IMR-90 (cell line): ENCODE measurements around the gene ITPR2. TPM values are rescaled to one million over a fixed set of nuclear protein-coding genes. Genes with fewer than 3 reads are reported as not detected.

Source experiments
- ATAC-seq: fragments of 200-7000 bp; cut with Tn5 transposase; 2 replicates; pipeline ENCODE4 v1.9.1; 2020; ENCODE audit warnings: low read depth, mild to moderate bottlenecking, moderate library complexity
- BruUV-seq: library from RNA; stranded (reverse); fragments of 400-500 nt; replicated peaks from 2 replicates; lab custom pipeline; 2021; lab: Mats Ljungman, UMichigan
- CTCF ChIA-PET: fragments of 300-600 bp; formaldehyde crosslinking; extraction: SDS; loops from one replicate; lab custom pipeline; 2021; ENCODE audit warnings: antibody characterized with exemption; lab: Yijun Ruan, JAX
- POLR2A ChIA-PET: fragments of 300-600 bp; sonication (Branson Sonifier 250); formaldehyde crosslinking; loops from one replicate; lab custom pipeline; 2022; ENCODE audit warnings: antibody characterized with exemption; ENCODE audit not compliant: unreplicated experiment; lab: Charles Lee
- DNase-seq: peaks from one replicate; pipeline ENCODE4 v3.0.0; 2013
- H2AFZ ChIP-seq: replicated peaks from 2 replicates; pipeline ENCODE3; 2013; ENCODE audit warnings: low read length, mild to moderate bottlenecking; ENCODE audit not compliant: poor library complexity
- H2AK5ac ChIP-seq: 2 replicates; pipeline ENCODE4 v1.6.1; 2013; ENCODE audit warnings: low read depth, low read length, inconsistent platforms
- H2AK9ac ChIP-seq: replicated peaks from 2 replicates; pipeline ENCODE3; 2013; ENCODE audit warnings: mild to moderate bottlenecking, low read depth, low read length, moderate library complexity; ENCODE audit not compliant: poor library complexity
- H2BK120ac ChIP-seq: 2 replicates; pipeline ENCODE4 v1.6.1; 2013; ENCODE audit warnings: low read depth, low read length, inconsistent platforms
- H2BK15ac ChIP-seq: 3 replicates; pipeline ENCODE4 v1.6.1; 2013; ENCODE audit warnings: low read depth, low read length, inconsistent platforms
- H2BK20ac ChIP-seq: 2 replicates; pipeline ENCODE4 v1.6.1; 2013; ENCODE audit warnings: low read depth, mild to moderate bottlenecking, inconsistent platforms, low read length, moderate library complexity
- H2BK5ac ChIP-seq: 2 replicates; pipeline ENCODE4 v1.6.1; 2013; ENCODE audit warnings: mild to moderate bottlenecking, low read depth, low read length, inconsistent platforms; ENCODE audit not compliant: poor library complexity, severe bottlenecking
- H3K14ac ChIP-seq: replicated peaks from 2 replicates; pipeline ENCODE4 v1.6.1; 2013; ENCODE audit warnings: low read depth, low read length, inconsistent platforms
- H3K18ac ChIP-seq: 2 replicates; pipeline ENCODE4 v1.6.1; 2013; ENCODE audit warnings: low read depth, low read length, control low read depth
- H3K23ac ChIP-seq: 2 replicates; pipeline ENCODE4 v1.6.1; 2013; ENCODE audit warnings: low read depth, low read length, inconsistent platforms
- H3K27ac ChIP-seq: 2 replicates; pipeline ENCODE4 v1.5.1; 2013; ENCODE audit warnings: mild to moderate bottlenecking, control low read depth, low read length; ENCODE audit not compliant: insufficient read depth
- H3K27me3 ChIP-seq: 2 replicates; pipeline ENCODE4 v1.6.1; 2013; ENCODE audit warnings: low read length; ENCODE audit not compliant: control insufficient read depth, insufficient read depth
- H3K36me3 ChIP-seq: 2 replicates; pipeline ENCODE4 v1.6.1; 2013; ENCODE audit warnings: low read length, mixed read lengths; ENCODE audit not compliant: control insufficient read depth, insufficient read depth
- H3K4ac ChIP-seq: 2 replicates; pipeline ENCODE4 v1.6.1; 2013; ENCODE audit warnings: low read depth, low read length, inconsistent platforms
- H3K4me1 ChIP-seq: 2 replicates; pipeline ENCODE4 v1.6.1; 2013; ENCODE audit warnings: low read length, mixed read lengths; ENCODE audit not compliant: control insufficient read depth, insufficient read depth
- H3K4me2 ChIP-seq: 2 replicates; pipeline ENCODE4 v1.6.1; 2013; ENCODE audit warnings: low read depth, mild to moderate bottlenecking, control low read depth, low read length, moderate library complexity
- H3K4me3 ChIP-seq: 2 replicates; pipeline ENCODE4 v1.5.1; 2013; ENCODE audit warnings: low read depth, mild to moderate bottlenecking, control low read depth, low read length, moderate library complexity; ENCODE audit not compliant: insufficient read depth
- H3K56ac ChIP-seq: 2 replicates; pipeline ENCODE4 v1.6.1; 2013; ENCODE audit warnings: low read length, inconsistent platforms; ENCODE audit not compliant: insufficient read depth; ENCODE audit errors: extremely low read depth
- H3K79me1 ChIP-seq, 2 experiments: 2 replicates each; pipeline ENCODE4 v1.6.1; 2013; ENCODE audit warnings: low read length in 2 of 2, inconsistent platforms in 1 of 2, low read depth in 1 of 2
- H3K9ac ChIP-seq: 2 replicates; pipeline ENCODE4 v1.6.1; 2013; ENCODE audit warnings: low read depth, low read length, control low read depth
- H3K9me1 ChIP-seq: 2 replicates; pipeline ENCODE4 v1.6.1; 2013; ENCODE audit warnings: low read length, inconsistent platforms; ENCODE audit not compliant: insufficient read depth
- H3K9me3 ChIP-seq: 2 replicates; pipeline ENCODE4 v1.6.1; 2013; ENCODE audit warnings: low read length; ENCODE audit not compliant: control insufficient read depth, insufficient read depth
- H4K20me1 ChIP-seq: 2 replicates; pipeline ENCODE4 v1.6.1; 2013; ENCODE audit warnings: low read length, inconsistent platforms; ENCODE audit not compliant: insufficient read depth
- H4K5ac ChIP-seq: 2 replicates; pipeline ENCODE4 v1.6.1; 2013; ENCODE audit warnings: mild to moderate bottlenecking, low read depth, low read length, control low read depth
- H4K8ac ChIP-seq, 2 experiments: 2 replicates each; pipeline ENCODE4 v1.6.1; 2013; ENCODE audit warnings: low read depth in 2 of 2, low read length in 2 of 2, control low read depth in 1 of 2, inconsistent platforms in 1 of 2
- H4K91ac ChIP-seq: 2 replicates; pipeline ENCODE4 v1.6.1; 2013; ENCODE audit warnings: low read depth, low read length, inconsistent platforms; ENCODE audit not compliant: insufficient read depth
- FOS ChIP-seq: fragments of 150-350 bp; IDR thresholded peaks from 2 replicates; pipeline ENCODE4 v1.6.1; 2016; ENCODE audit warnings: low read depth, low read length
- MAFK ChIP-seq: IDR thresholded peaks from 2 replicates; pipeline ENCODE4 v1.6.1; 2012; ENCODE audit warnings: low read depth, low read length, improper control_type of control experiment
- MXI1 ChIP-seq: IDR thresholded peaks from 2 replicates; pipeline ENCODE4 v1.6.1; 2012; ENCODE audit warnings: low read depth, mild to moderate bottlenecking, low read length, moderate library complexity, borderline replicate concordance
- RFX5 ChIP-seq: IDR thresholded peaks from 2 replicates; pipeline ENCODE4 v1.8.0; 2012; ENCODE audit warnings: low read depth, mild to moderate bottlenecking, low read length, moderate library complexity
- SMC3 ChIP-seq: fragments of 150-350 bp; IDR thresholded peaks from 2 replicates; pipeline ENCODE4 v1.6.1; 2016; ENCODE audit warnings: low read depth, mild to moderate bottlenecking, antibody characterized with exemption, low read length, moderate library complexity
- WGBS, 2 experiments: methylation state at CpG; one replicate each; pipeline versions ENCODE4 v1.1.5 to v1.1.7; 2013; ENCODE audit warnings: missing lambda C conversion rate in 2 of 2; ENCODE audit not compliant: insufficient read length in 1 of 2; ENCODE audit errors: extremely low coverage in 2 of 2; 5-methylcytosine and 5-hydroxymethylcytosine counted together
- dilution Hi-C: fragments of 300-500 bp; cut with HindIII; formaldehyde crosslinking; loops from one replicate; pipeline ENCODE4 v1.14.3; 2018; ENCODE audit warnings: low sequenced_read_pairs; ENCODE audit not compliant: unreplicated experiment
- in situ Hi-C: fragments of 300-500 bp; cut with MboI; formaldehyde crosslinking; loops from 3 replicates; pipeline ENCODE4 v1.14.3; 2019; ENCODE audit warnings: low sequenced_read_pairs, inconsistent platforms, mixed read lengths
- intact Hi-C: fragments of 100-400 bp; cut with micrococcal nuclease; formaldehyde crosslinking; loops from 2 replicates; pipeline ENCODE4 v1.10.0; 2022
- polyA plus RNA-seq, 3 experiments: library from polyadenylated mRNA; depleted of rRNA; stranded (reverse); fragments of >200 nt; gene quantifications; 2 replicates each; pipeline ENCODE4 v1.2.3, GENCODE V29; 2012; ENCODE audit warnings: low replicate concordance in 1 of 3
- total RNA-seq: library from RNA; depleted of rRNA; stranded (reverse); fragments of >200 nt; gene quantifications from 2 replicates; pipeline ENCODE4 v1.2.3, GENCODE V29; 2012
- TF ChIP-seq, protein P1 (sequence below): conservative IDR thresholded peaks from 2 replicates; pipeline ENCODE4 v1.5.1; 2012; ENCODE audit warnings: mild to moderate bottlenecking, low read depth, low read length, improper control_type of control experiment

The ITPR2 gene
- total and polyA plus RNA-seq, 2 of the 4 experiments (the other 2 are of a cell fraction): 1.2 to 9.0 TPM

DNA sequence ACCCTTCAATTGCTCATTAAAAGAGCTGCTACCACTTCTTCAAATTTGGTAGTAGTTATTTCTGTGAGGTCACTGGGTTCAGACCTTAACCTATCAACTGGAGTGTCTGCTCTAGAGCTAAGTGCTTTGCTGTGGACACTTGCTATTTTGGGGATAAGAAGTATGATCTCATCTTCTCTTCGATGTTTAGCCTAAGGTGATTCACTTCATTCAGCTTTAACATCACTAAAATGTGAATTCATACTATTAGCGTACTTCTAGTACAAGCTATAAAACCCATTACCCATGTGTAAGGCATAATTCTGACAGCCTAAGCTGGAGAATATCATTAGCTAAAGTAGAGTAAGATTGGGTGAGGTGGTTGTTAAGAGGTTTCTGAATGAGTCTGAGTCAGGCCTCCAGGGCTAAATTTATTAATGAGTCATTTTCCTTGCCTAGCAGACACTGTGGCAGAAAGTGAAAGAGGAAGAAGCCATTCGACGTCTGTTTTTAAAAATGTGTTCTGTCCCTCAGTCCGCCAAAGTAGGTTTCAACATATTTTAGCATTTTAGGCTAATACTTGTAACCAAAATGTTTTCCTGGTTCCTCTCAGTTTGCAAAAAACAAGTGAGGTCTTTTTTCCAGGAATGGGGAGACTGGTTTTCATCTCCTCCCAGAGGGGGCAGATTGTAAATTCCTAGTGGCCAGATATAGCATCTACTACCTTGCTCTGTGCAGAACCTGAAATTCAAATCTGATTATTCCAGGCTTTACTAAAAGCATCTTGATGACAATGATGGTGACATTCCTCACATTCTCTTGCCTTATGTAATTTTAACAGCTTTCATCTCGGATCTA is 534.0 kb downstream of the ITPR2 start:
- peak overlapping the region; percentile 56; the same call in 1 of the 2 replicates for H4K91ac ChIP-seq
- H3K27me3 ChIP-seq: no peaks in the 10 kb centered on the region; the same call in 1 of the 2 replicates
- H4K8ac ChIP-seq: peak overlapping the region; percentile 10 to 97; a peak in 3 of 4 replicates
- peak overlapping the region; percentile 52; the same call in 1 of the 3 replicates for H2BK15ac ChIP-seq
- in situ Hi-C loops: no loop called here
- H2BK5ac ChIP-seq: peak overlapping the region; percentile 89
- ChIA-PET POLR2A (no interaction called here), CTCF (interaction anchor here (0.8 to 1.5 kb wide), 2 partner anchors 19 to 72 kb away, joined by 3 read pairs; no protein-coding TSS in a partner anchor)
- H3K9me3 ChIP-seq: no peaks in the 10 kb centered on the region
- intact Hi-C loops: no loop called here
- 0 out of 2 replicates have a peak, but pooled peaks have one; percentile 17 for TF ChIP-seq MAFK
- TF ChIP-seq, protein P1, sequence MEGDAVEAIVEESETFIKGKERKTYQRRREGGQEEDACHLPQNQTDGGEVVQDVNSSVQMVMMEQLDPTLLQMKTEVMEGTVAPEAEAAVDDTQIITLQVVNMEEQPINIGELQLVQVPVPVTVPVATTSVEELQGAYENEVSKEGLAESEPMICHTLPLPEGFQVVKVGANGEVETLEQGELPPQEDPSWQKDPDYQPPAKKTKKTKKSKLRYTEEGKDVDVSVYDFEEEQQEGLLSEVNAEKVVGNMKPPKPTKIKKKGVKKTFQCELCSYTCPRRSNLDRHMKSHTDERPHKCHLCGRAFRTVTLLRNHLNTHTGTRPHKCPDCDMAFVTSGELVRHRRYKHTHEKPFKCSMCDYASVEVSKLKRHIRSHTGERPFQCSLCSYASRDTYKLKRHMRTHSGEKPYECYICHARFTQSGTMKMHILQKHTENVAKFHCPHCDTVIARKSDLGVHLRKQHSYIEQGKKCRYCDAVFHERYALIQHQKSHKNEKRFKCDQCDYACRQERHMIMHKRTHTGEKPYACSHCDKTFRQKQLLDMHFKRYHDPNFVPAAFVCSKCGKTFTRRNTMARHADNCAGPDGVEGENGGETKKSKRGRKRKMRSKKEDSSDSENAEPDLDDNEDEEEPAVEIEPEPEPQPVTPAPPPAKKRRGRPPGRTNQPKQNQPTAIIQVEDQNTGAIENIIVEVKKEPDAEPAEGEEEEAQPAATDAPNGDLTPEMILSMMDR: peak; percentile 39; the same call in 1 of the 2 replicates
- peak; percentile 2; the same call in 1 of the 2 replicates for TF ChIP-seq SMC3
- TF ChIP-seq RFX5: no peak
- peak; percentile 79 for TF ChIP-seq FOS
- TF ChIP-seq MXI1: no peak
- peak; percentile 83 for DNase-seq
- 100% methylated on average over 1 of the region's 6 CpGs; no CpG with 5 or more reads in 1 of the 2 experiments for WGBS, 2 experiments
- H3K23ac ChIP-seq: peak overlapping the region; percentile 60; the same call in 1 of the 2 replicates
- 0 out of 2 replicates have a peak, but pooled peaks cover 5% of the 10 kb centered on the region for H3K9me1 ChIP-seq
- peak overlapping the region; percentile 91 for H2BK120ac ChIP-seq
- ATAC-seq: peak; percentile 99
- no peak overlapping the region for H3K27ac ChIP-seq
- peak overlapping the region; percentile 87 for H2BK20ac ChIP-seq
- dilution Hi-C loops: no loop called here
- peak overlapping the region; percentile 87; the same call in 1 of the 2 replicates for H3K18ac ChIP-seq
- no peaks in the 10 kb centered on the region; the same call in 1 of the 2 replicates for H3K4me1 ChIP-seq
- BruUV-seq: no TSS peak
- H3K4me3 ChIP-seq: peak overlapping the region; percentile 56; the same call in 1 of the 2 replicates
- peak overlapping the region; percentile 83 for H3K14ac ChIP-seq
- H2AFZ ChIP-seq: peak overlapping the region; percentile 5
- H2AK9ac ChIP-seq: no peak overlapping the region
- H3K36me3 ChIP-seq: no peaks in the 10 kb centered on the region
- H3K79me1 ChIP-seq: no peaks in the 10 kb centered on the region
- peak overlapping the region; percentile 51; the same call in 1 of the 2 replicates for H3K4ac ChIP-seq
- peak overlapping the region; percentile 97; the same call in 1 of the 2 replicates for H3K4me2 ChIP-seq
- peak overlapping the region; percentile 55; the same call in 1 of the 2 replicates for H3K56ac ChIP-seq
- H3K9ac ChIP-seq: no peak overlapping the region; the same call in 1 of the 2 replicates
- no peaks in the 10 kb centered on the region for H4K20me1 ChIP-seq
- no peak overlapping the region for H2AK5ac ChIP-seq
- peak overlapping the region; percentile 93; the same call in 1 of the 2 replicates for H4K5ac ChIP-seq
